Pulmonary artery endothelial cell (primary cell): ENCODE measurements around the gene SMC5. TPM values are rescaled to one million over a fixed set of nuclear protein-coding genes. Genes with fewer than 3 reads are reported as not detected.
"Not testable (repeated sequence)": the region's sequence is repeated elsewhere in the genome, so short reads cannot be mapped to it uniquely, and the experiment has no call there.

ENCODE experiments used
- DNase-seq: peaks from one replicate; pipeline ENCODE4 v3.0.0-alpha.2; 2011; ENCODE audit warnings: low read depth, low spot score
- total RNA-seq: library from RNA; depleted of rRNA; stranded (reverse); fragments of >200 nt; gene quantifications from 2 replicates; pipeline ENCODE4 v1.2.3, GENCODE V29; 2014

SMC5 gene
- total RNA-seq, 1 donor from 2014 or later = 21.3 TPM

- no peak for DNase-seq
These were observed 4.2 kb downstream of the SMC5 start for GRCh38 chr9:70262948-70263347.

- DNase-seq = no peak
These were observed 4.6 kb downstream of the SMC5 start for GRCh38 chr9:70263421-70263820.

- DNase-seq = no peak
These were observed 19.5 kb downstream of the SMC5 start for GRCh38 chr9:70278305-70278704.

GRCh38 chr9:70283848-70284247 is 25.1 kb downstream of the SMC5 start:
- DNase-seq = no peak

- DNase-seq = no peak
These were observed 26.5 kb downstream of the SMC5 start for GRCh38 chr9:70285246-70285645.

GRCh38 chr9:70285981-70286598 is 27.3 kb downstream of the SMC5 start:
- no peak for DNase-seq

- no peak for DNase-seq
These were observed 31.8 kb downstream of the SMC5 start for GRCh38 chr9:70290626-70291025.

- DNase-seq = peak; percentile 5
These were observed 32.7 kb downstream of the SMC5 start for GRCh38 chr9:70291446-70291845.

- DNase-seq = no peak
These were observed 33.5 kb downstream of the SMC5 start for GRCh38 chr9:70292253-70292652.

GRCh38 chr9:70293214-70293613 is 34.4 kb downstream of the SMC5 start:
- no peak for DNase-seq

- no peak for DNase-seq
These were observed 38.4 kb downstream of the SMC5 start for GRCh38 chr9:70297141-70297540.

GRCh38 chr9:70298245-70298771 is 39.5 kb downstream of the SMC5 start:
- DNase-seq = no peak

GRCh38 chr9:70303268-70303667 is 44.5 kb downstream of the SMC5 start:
- no peak for DNase-seq

- DNase-seq = no peak
These were observed 46.0 kb downstream of the SMC5 start for GRCh38 chr9:70304810-70305209.

GRCh38 chr9:70315389-70315788 is 56.6 kb downstream of the SMC5 start:
- no peak for DNase-seq

- no peak for DNase-seq
These were observed 59.2 kb downstream of the SMC5 start for GRCh38 chr9:70318002-70318401.

GRCh38 chr9:70322096-70322495 is 63.3 kb downstream of the SMC5 start:
- DNase-seq = no peak

GRCh38 chr9:70324963-70325362 is 66.2 kb downstream of the SMC5 start:
- DNase-seq = no peak

- not testable (repeated sequence) for DNase-seq
These were observed 69.8 kb downstream of the SMC5 start for GRCh38 chr9:70328625-70329024.

- peak; percentile 2 for DNase-seq
These were observed 81.8 kb downstream of the SMC5 start for GRCh38 chr9:70340572-70340971.

- no peak for DNase-seq
These were observed 88.3 kb downstream of the SMC5 start for GRCh38 chr9:70347046-70347445.

GRCh38 chr9:70352356-70352755 is 93.6 kb downstream of the SMC5 start:
- DNase-seq = no peak

GRCh38 chr9:70352802-70353201 is 94.0 kb downstream of the SMC5 start:
- DNase-seq = no peak

GRCh38 chr9:70355801-70356200 is 97.0 kb downstream of the SMC5 start:
- no peak for DNase-seq
